Lower lobe of right lung (tissue), 2 donors: Measurements from ENCODE around the gene FAM180A. TPM values are rescaled to one million over a fixed set of nuclear protein-coding genes. Genes with fewer than 3 reads are reported as not detected.
A peak's percentile ranks its signal among the peaks of the same experiment; 100 is the strongest.

Source experiments
- ATAC-seq, 2 donors: fragments of 200-7000 bp; cut with Tn5 transposase; one replicate each; pipeline ENCODE4 v1.9.1; 2020 to 2022; ENCODE audit warnings: mild to moderate bottlenecking in 2 of 2, moderate library complexity in 2 of 2
- DNase-seq: peaks from one replicate; pipeline ENCODE4 v3.0.0-alpha.2; 2020
- H3K27ac ChIP-seq: fragments of 200-600 bp; one replicate; pipeline ENCODE4 v1.8.0; 2022
- H3K27me3 ChIP-seq: fragments of 200-600 bp; one replicate; pipeline ENCODE4 v1.8.0; 2022; ENCODE audit warnings: low read depth
- H3K36me3 ChIP-seq: fragments of 200-600 bp; one replicate; pipeline ENCODE4 v1.8.0; 2022; ENCODE audit warnings: mild to moderate bottlenecking
- H3K4me1 ChIP-seq: fragments of 200-600 bp; one replicate; pipeline ENCODE4 v1.8.0; 2022
- H3K4me3 ChIP-seq: fragments of 200-600 bp; one replicate; pipeline ENCODE4 v1.8.0; 2022; ENCODE audit warnings: mild to moderate bottlenecking
- H3K9me3 ChIP-seq: fragments of 200-600 bp; one replicate; pipeline ENCODE4 v1.8.0; 2022
- CTCF ChIP-seq: fragments of 200-600 bp; IDR thresholded peaks from one replicate; pipeline ENCODE4 v1.8.0; 2022; ENCODE audit warnings: antibody characterized with exemption, mild to moderate bottlenecking
- intact Hi-C: fragments of 100-400 bp; cut with DNase I; formaldehyde crosslinking; loops from one replicate; pipeline ENCODE4 v1.11.0; 2022
- total RNA-seq: library from RNA; stranded (reverse); fragmentation: NEBNext Ultra II Directional; extraction: Animal tissue kit (Norgen Biotek cat#: 25700); gene quantifications from one replicate; pipeline ENCODE4 v1.2.1, GENCODE V29; 2021
- donor health status: DM: no; HTN: yes; CAD: no; lungs with severe emphysema.

Gene FAM180A
- total RNA-seq, 1 donor from 2014 or later = 3.0 TPM

- peak; percentile 47 for ATAC-seq
- TF ChIP-seq CTCF = no peak
- Histone ChIP-seq H3K27ac (no peak overlapping the region), H3K9me3 (no peaks in the 10 kb centered on the region), H3K4me1 (no peaks in the 10 kb centered on the region), H3K27me3 (no peaks in the 10 kb centered on the region), H3K4me3 (no peak overlapping the region), H3K36me3 (no peaks in the 10 kb centered on the region)
- DNase-seq = no peak
- intact Hi-C loops = no loop called here
Measured at GRCh38 chr7:135745703-135746312, 2.8 kb downstream of the FAM180A start.

- DNase-seq (no peak), ATAC-seq (no peak)
- Histone ChIP-seq H3K4me1 (no peaks in the 10 kb centered on the region), H3K27ac (no peak overlapping the region), H3K9me3 (no peaks in the 10 kb centered on the region), H3K36me3 (no peaks in the 10 kb centered on the region), H3K4me3 (no peak overlapping the region), H3K27me3 (no peaks in the 10 kb centered on the region)
- intact Hi-C loops = no loop called here
- no peak for TF ChIP-seq CTCF
Measured at GRCh38 chr7:135744938-135745702, 3.5 kb downstream of the FAM180A start.

- no peak for ATAC-seq
- H3K4me1 ChIP-seq = no peaks in the 10 kb centered on the region
- H3K36me3 ChIP-seq = no peaks in the 10 kb centered on the region
- no peaks in the 10 kb centered on the region for H3K27me3 ChIP-seq
- H3K9me3 ChIP-seq = no peaks in the 10 kb centered on the region
- no peak overlapping the region for H3K4me3 ChIP-seq
- no peak for DNase-seq
- no peak for TF ChIP-seq CTCF
- H3K27ac ChIP-seq = no peak overlapping the region
- intact Hi-C loops = no loop called here
Measured at GRCh38 chr7:135743907-135744731, 4.5 kb downstream of the FAM180A start.

GRCh38 chr7:135742371-135742770 lies 6.2 kb downstream of the FAM180A start:
- H3K4me3 ChIP-seq = no peak overlapping the region
- H3K4me1 ChIP-seq = no peaks in the 10 kb centered on the region
- TF ChIP-seq CTCF = no peak
- ATAC-seq (no peak), DNase-seq (no peak)
- H3K9me3 ChIP-seq = no peaks in the 10 kb centered on the region
- H3K27ac ChIP-seq = no peak overlapping the region
- H3K27me3 ChIP-seq = no peaks in the 10 kb centered on the region
- intact Hi-C loops = no loop called here
- no peaks in the 10 kb centered on the region for H3K36me3 ChIP-seq

GRCh38 chr7:135741905-135742304 lies 6.7 kb downstream of the FAM180A start:
- H3K4me3 ChIP-seq = no peak overlapping the region
- H3K27ac ChIP-seq = no peak overlapping the region
- H3K4me1 ChIP-seq = no peaks in the 10 kb centered on the region
- ATAC-seq (no peak), DNase-seq (no peak)
- H3K27me3 ChIP-seq = no peaks in the 10 kb centered on the region
- no peaks in the 10 kb centered on the region for H3K36me3 ChIP-seq
- no peak for TF ChIP-seq CTCF
- H3K9me3 ChIP-seq = no peaks in the 10 kb centered on the region
- intact Hi-C loops = no loop called here
